ENCODE data around the gene ORAI1. TPM values are rescaled to one million over a fixed set of nuclear protein-coding genes. Genes with fewer than 3 reads are reported as not detected.
A peak's percentile ranks its signal among the peaks of the same experiment; 100 is the strongest.

ORAI1 gene
- total RNA-seq = 10 to 100 TPM in 5 of 9 donors, 1 to 10 TPM in 4; 4.7 to 16.1 (median 10.2) TPM
- 1 to 10 TPM; 1.9 to 4.1 (median 2.9) TPM for polyA plus RNA-seq
- long read RNA-seq, donor 1, transcript ORAI1-203 (2 exons, 2,138 nt) = major isoform, 21 of 29 reads
- long read RNA-seq, donor 1, partial matches to known transcripts = 8 of 29 reads
- long read RNA-seq, donor 1, other reads (novel, unspliced or antisense) = 0 of 29 reads
- long read RNA-seq, donor 2, transcript ORAI1-203 (2 exons, 2,138 nt) = major isoform, 11 of 11 reads
- long read RNA-seq, donor 2, partial matches to known transcripts = 0 of 11 reads
- long read RNA-seq, donor 2, other reads (novel, unspliced or antisense) = 0 of 11 reads
- long read RNA-seq, donor 3, transcript ORAI1-203 (2 exons, 2,138 nt) = major isoform, 6 of 18 reads
- long read RNA-seq, donor 3, partial matches to known transcripts = 12 of 18 reads
- long read RNA-seq, donor 3, other reads (novel, unspliced or antisense) = 0 of 18 reads
- long read RNA-seq, donor 4, partial matches to known transcripts = 0 of 1 reads
- long read RNA-seq, donor 4, other reads (novel, unspliced or antisense) = 0 of 1 reads
- long read RNA-seq, donor 5, transcript ORAI1-203 (2 exons, 2,138 nt) = major isoform, 43 of 45 reads
- long read RNA-seq, donor 5, partial matches to known transcripts = 1 of 45 reads
- long read RNA-seq, donor 5, other reads (novel, unspliced or antisense) = 1 of 45 reads
- long read RNA-seq, donor 6 = 0 reads
- long read RNA-seq, donor 7, partial matches to known transcripts = 0 of 3 reads
- long read RNA-seq, donor 7, other reads (novel, unspliced or antisense) = 0 of 3 reads
- long read RNA-seq, donor 8, transcript ORAI1-203 (2 exons, 2,138 nt) = major isoform, 23 of 30 reads
- long read RNA-seq, donor 8, partial matches to known transcripts = 7 of 30 reads
- long read RNA-seq, donor 8, other reads (novel, unspliced or antisense) = 0 of 30 reads
- long read RNA-seq, donor 9 = 0 reads
- long read RNA-seq, donor 10, partial matches to known transcripts = 0 of 4 reads
- long read RNA-seq, donor 10, other reads (novel, unspliced or antisense) = 0 of 4 reads

DNA sequence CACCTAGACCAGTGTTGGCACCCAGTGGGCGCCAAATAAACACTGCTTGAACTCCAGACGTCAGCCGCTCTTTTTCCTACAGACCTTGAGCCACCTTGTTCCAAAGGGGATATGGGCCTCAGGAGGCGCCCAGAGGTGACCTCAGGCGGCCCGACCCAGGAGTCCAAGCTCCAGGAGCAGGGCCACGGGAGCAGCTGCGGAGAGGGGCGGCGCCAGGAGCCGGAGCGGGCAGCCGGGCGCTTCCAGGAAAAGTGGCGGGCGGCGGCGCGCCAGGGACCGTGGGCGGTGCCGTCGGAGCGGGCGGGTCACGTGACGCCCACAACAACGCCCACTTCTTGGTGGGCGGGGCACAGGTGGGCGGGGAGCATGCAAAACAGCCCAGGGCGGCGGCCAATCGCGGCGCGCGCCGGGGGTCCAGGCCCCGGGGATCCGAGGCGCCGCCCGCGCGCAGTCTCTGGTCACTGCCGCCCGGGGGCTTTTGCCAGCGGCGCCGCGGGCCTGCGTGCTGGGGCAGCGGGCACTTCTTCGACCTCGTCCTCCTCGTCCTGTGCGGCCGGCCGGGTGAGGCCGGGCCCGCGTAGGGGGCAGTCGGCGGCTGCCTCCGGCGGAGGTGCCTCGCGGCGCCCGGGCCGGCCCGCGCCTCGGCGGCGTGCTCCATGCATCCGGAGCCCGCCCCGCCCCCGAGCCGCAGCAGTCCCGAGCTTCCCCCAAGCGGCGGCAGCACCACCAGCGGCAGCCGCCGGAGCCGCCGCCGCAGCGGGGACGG is at the start of gene ORAI1:
TSS of gene ORAI1 (plus strand) at position 444 of the 766 bp plus-strand sequence.
- TF ChIP-seq POLR2A (IDR thresholded peaks at IDR 0.05) = peak; percentile 64 to 79
- TF ChIP-seq, protein P1, sequence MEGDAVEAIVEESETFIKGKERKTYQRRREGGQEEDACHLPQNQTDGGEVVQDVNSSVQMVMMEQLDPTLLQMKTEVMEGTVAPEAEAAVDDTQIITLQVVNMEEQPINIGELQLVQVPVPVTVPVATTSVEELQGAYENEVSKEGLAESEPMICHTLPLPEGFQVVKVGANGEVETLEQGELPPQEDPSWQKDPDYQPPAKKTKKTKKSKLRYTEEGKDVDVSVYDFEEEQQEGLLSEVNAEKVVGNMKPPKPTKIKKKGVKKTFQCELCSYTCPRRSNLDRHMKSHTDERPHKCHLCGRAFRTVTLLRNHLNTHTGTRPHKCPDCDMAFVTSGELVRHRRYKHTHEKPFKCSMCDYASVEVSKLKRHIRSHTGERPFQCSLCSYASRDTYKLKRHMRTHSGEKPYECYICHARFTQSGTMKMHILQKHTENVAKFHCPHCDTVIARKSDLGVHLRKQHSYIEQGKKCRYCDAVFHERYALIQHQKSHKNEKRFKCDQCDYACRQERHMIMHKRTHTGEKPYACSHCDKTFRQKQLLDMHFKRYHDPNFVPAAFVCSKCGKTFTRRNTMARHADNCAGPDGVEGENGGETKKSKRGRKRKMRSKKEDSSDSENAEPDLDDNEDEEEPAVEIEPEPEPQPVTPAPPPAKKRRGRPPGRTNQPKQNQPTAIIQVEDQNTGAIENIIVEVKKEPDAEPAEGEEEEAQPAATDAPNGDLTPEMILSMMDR (IDR thresholded peaks at IDR 0.05) = peak in 2 of 6 experiments; percentile 27 to 38
- H3K27ac ChIP-seq = peak within 1 kb of the TSS; percentile 75 to 95 (median 81)
- intact Hi-C loops (cut with DNase I) = loop anchor here in 1 of 2 donors (5.0 kb wide), 1 partner anchor 41 kb away; the partner anchor contains the start of gene MORN3
- peak within 1 kb of the TSS in 2 of 4 donors; percentile 48 to 75 for H3K4me3 ChIP-seq
- H3K4me1 ChIP-seq (replicated peaks in 1 of 2) = peaks cover 12 to 42% of the 10 kb centered on the region in 2 donors
- H3K9me3 ChIP-seq (replicated peaks in 1 of 3) = no peaks in the 10 kb centered on the region
- peak; percentile 96 to 98 (median 97) for DNase-seq
- no peaks in the 10 kb centered on the region for H3K27me3 ChIP-seq
- 0 to 2% (median 1%) methylated on average over 6 to 92 of the region's 92 CpGs for WGBS, 4 donors
- H3K36me3 ChIP-seq (replicated peaks in 1 of 2) = no peaks in the 10 kb centered on the region

DNA sequence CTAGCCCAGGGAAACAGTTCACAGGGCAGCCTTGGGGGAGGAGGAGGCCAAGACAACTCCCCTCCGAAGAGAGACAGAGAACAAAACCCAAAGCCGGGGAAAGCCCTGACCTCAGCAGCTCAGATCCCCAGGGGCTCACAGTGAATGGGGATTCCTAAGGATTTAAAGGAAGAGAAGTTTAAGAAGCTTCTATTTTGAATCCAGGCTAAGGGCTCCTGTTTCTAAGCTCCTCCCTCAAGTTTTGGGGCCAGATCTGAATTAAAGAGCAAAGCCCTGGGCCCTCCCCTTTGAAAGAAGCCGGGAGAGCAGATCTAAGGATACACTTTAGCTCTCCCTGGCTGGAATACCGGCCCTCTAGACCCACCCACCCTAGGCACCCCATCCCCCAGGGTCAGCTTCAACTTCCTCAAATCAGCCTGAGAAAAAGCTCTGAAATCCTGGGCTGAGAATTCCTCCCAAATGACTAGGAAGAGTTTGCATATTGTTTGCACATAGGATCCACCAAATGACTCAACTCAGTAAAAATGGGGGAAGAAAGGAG is 49.4 kb upstream of the ORAI1 start:
- H3K27ac ChIP-seq = peak overlapping the region in 1 of 5 donors; percentile 62
- peaks cover 0 to 15% of the 10 kb centered on the region in 2 donors for H3K36me3 ChIP-seq (replicated peaks in 1 of 2)
- DNase-seq = no peak
- no peaks in the 10 kb centered on the region for H3K27me3 ChIP-seq
- peaks cover 25 to 43% of the 10 kb centered on the region in 2 donors for H3K4me1 ChIP-seq (replicated peaks in 1 of 2)
- no peaks in the 10 kb centered on the region for H3K9me3 ChIP-seq (replicated peaks in 1 of 3)
- TF ChIP-seq POLR2A (IDR thresholded peaks at IDR 0.05) = no peak
- TF ChIP-seq, protein P1 (IDR thresholded peaks at IDR 0.05) = no peak
- 46 to 71% (median 60%) methylated on average over 4 of the region's 4 CpGs for WGBS, 4 donors
- no peak overlapping the region for H3K4me3 ChIP-seq
- intact Hi-C loops (cut with DNase I) = no loop called here

DNA sequence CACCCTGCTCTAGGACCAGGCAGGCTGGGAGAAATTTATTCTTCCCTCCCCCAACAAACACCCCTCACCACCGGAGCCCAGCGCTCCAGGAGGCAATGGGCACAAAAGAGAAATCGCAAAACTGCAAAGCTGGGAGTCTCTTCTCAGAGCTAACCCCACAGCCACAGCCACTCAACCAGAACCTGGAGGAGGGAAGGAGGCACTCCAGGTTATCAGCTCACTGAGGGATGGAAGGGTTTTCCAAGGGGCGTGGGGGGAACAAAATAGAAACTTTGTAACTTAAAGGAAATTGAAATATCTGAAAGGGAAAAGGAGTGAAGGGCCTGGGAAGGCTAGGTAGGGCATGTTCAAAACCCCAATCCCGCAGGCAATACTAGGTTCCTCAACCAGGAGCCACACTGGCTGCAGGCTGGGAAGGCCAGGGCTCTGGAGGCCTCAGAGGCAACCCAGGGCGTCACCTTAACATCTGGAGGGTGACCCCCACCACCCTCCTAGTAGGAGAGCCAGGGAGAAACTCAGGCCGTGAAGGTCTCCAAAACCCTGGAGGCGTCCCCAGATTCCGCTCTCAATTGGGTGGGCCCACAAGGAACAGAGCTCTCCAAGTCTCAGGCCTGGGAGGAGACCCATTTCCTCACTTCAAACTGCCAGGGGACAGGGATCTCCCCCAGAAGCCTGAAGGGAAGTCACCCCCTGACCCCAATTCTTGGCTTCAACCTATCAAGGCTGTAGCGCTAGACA is 48.7 kb upstream of the ORAI1 start:
- Histone ChIP-seq H3K36me3 (replicated peaks in 1 of 2) (peaks cover 0 to 15% of the 10 kb centered on the region in 2 donors), H3K4me1 (replicated peaks in 1 of 2) (peaks cover 25 to 50% of the 10 kb centered on the region in 2 donors), H3K27ac (peak overlapping the region in 2 of 5 donors; percentile 54 to 62), H3K27me3 (no peaks in the 10 kb centered on the region), H3K9me3 (replicated peaks in 1 of 3) (no peaks in the 10 kb centered on the region), H3K4me3 (no peak overlapping the region)
- DNase-seq = no peak
- no peak for TF ChIP-seq POLR2A (IDR thresholded peaks at IDR 0.05)
- TF ChIP-seq, protein P1 (IDR thresholded peaks at IDR 0.05) = no peak
- intact Hi-C loops (cut with DNase I) = no loop called here
- 84 to 94% (median 87%) methylated on average over 7 to 10 of the region's 10 CpGs for WGBS, 4 donors
